ENCODE results near the gene MRPS23. TPM values are rescaled to one million over a fixed set of nuclear protein-coding genes. Genes with fewer than 3 reads are reported as not detected.
A peak's percentile ranks its signal among the peaks of the same experiment; 100 is the strongest.

MRPS23 gene
- polyA plus RNA-seq (2011; rRNA removed) (33.7 and 34.1 TPM in 2 replicates), polyA minus RNA-seq (2011; rRNA and poly(A)+ RNA removed) (18.1 and 25.1 TPM in 2 replicates)

- TF ChIP-seq, protein P1, sequence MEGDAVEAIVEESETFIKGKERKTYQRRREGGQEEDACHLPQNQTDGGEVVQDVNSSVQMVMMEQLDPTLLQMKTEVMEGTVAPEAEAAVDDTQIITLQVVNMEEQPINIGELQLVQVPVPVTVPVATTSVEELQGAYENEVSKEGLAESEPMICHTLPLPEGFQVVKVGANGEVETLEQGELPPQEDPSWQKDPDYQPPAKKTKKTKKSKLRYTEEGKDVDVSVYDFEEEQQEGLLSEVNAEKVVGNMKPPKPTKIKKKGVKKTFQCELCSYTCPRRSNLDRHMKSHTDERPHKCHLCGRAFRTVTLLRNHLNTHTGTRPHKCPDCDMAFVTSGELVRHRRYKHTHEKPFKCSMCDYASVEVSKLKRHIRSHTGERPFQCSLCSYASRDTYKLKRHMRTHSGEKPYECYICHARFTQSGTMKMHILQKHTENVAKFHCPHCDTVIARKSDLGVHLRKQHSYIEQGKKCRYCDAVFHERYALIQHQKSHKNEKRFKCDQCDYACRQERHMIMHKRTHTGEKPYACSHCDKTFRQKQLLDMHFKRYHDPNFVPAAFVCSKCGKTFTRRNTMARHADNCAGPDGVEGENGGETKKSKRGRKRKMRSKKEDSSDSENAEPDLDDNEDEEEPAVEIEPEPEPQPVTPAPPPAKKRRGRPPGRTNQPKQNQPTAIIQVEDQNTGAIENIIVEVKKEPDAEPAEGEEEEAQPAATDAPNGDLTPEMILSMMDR (IDR thresholded peaks at IDR 0.05; ENCODE audit: insufficient read depth, low read depth, low read length), result no peak
- peaks cover 1% of the 10 kb centered on the region for H3K36me3 ChIP-seq (ENCODE audit: control insufficient read depth, insufficient read depth, low read length)
- CTCF ChIA-PET, result interaction anchor here (0.8 to 15.8 kb wide), 11 partner anchors 9 to 262 kb away, joined by 3 to 371 read pairs (median 3); no protein-coding TSS in a partner anchor
- no peaks in the 10 kb centered on the region for H3K27me3 ChIP-seq (ENCODE audit: control insufficient read depth, insufficient read depth, low read length)
- DNase-seq (ENCODE audit: low read depth), result peak; percentile 90
- peak within 1 kb of the TSS; percentile 75 for H3K4me3 ChIP-seq (ENCODE audit: low read depth, low read length)
- POLR2A ChIA-PET, result interaction anchor here (0.6 kb wide), 1 partner anchor 153 kb away, joined by 4 read pairs; no protein-coding TSS in a partner anchor
Measured at GRCh38 chr17:57849874-57850754, at the start of gene MRPS23. MRPS23 (minus strand) TSS chr17:57850044; CDS start chr17:57850010, 34 bp downstream.

GRCh38 chr17:57899391-57899790, 49.5 kb upstream of the MRPS23 start:
- ChIA-PET CTCF (interaction anchor here (0.8 to 1.8 kb wide), 8 partner anchors 9 to 100 kb away, joined by 3 to 5 read pairs (median 3); no protein-coding TSS in a partner anchor), POLR2A (no interaction called here)
- DNase-seq (ENCODE audit: low read depth), result no peak
- Histone ChIP-seq H3K27me3 (ENCODE audit: control insufficient read depth, insufficient read depth, low read length) (no peaks in the 10 kb centered on the region), H3K36me3 (ENCODE audit: control insufficient read depth, insufficient read depth, low read length) (no peaks in the 10 kb centered on the region), H3K4me3 (ENCODE audit: low read depth, low read length) (no peak overlapping the region)
- TF ChIP-seq, protein P1 (IDR thresholded peaks at IDR 0.05; ENCODE audit: insufficient read depth, low read depth, low read length), result no peak

DNA sequence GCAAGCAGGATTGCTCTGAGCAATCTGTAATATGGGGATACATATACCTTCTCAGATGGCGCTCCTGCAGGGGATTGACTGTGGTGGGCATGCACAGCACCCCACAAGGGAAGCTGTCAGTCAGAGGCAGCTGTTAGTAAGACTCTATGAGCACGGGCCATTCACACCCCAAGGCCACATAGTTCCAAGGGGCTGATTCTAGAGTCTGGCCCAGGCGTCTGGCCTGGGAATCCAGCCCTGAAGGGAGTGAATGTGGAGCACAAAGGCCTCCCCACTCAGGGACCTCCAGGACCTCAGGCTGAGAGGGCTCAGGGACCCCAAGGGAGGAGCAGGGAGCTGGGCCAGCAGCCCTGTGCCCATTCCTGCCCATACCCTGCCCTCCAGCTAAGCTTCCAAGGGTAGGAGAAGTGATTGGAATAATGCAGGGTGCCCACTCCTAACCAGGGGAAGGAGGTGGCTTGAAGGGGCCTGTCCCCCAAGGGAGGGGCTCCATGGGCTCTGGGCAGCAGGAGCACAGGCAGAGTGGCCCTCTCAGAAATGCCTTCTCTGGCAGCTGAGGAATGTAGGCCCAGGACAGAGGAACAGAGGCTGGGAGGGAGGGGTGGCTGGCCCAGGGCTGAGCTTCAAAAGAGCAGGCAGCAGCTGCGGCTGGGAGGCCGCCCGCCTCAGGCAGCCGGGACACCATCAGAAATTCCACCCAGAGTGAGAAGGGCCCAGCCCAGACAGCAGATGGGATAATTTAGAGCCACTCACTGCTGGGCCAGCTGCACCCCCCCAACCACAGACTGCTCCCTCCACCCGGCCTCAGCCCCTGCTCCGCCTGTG, 48.9 kb upstream of the MRPS23 start:
- TF ChIP-seq, protein P1 (IDR thresholded peaks at IDR 0.05; ENCODE audit: insufficient read depth, low read depth, low read length), result no peak
- H3K4me3 ChIP-seq (ENCODE audit: low read depth, low read length), result no peak overlapping the region
- H3K36me3 ChIP-seq (ENCODE audit: control insufficient read depth, insufficient read depth, low read length), result no peaks in the 10 kb centered on the region
- H3K27me3 ChIP-seq (ENCODE audit: control insufficient read depth, insufficient read depth, low read length), result no peaks in the 10 kb centered on the region
- ChIA-PET CTCF (interaction anchor here (1.0 to 1.8 kb wide), 7 partner anchors 8 to 95 kb away, joined by 3 to 5 read pairs (median 3); no protein-coding TSS in a partner anchor), POLR2A (no interaction called here)
- no peak for DNase-seq (ENCODE audit: low read depth)

GRCh38 chr17:57895382-57896060, 45.7 kb upstream of the MRPS23 start:
- POLR2A ChIA-PET, result no interaction called here
- H3K27me3 ChIP-seq (ENCODE audit: control insufficient read depth, insufficient read depth, low read length), result no peaks in the 10 kb centered on the region
- no peak for DNase-seq (ENCODE audit: low read depth)
- CTCF ChIA-PET, result interaction anchor here (0.9 to 1.0 kb wide), 2 partner anchors 14 to 104 kb away, joined by 3 read pairs; no protein-coding TSS in a partner anchor
- TF ChIP-seq, protein P1 (IDR thresholded peaks at IDR 0.05; ENCODE audit: insufficient read depth, low read depth, low read length), result no peak
- H3K4me3 ChIP-seq (ENCODE audit: low read depth, low read length), result no peak overlapping the region
- no peaks in the 10 kb centered on the region for H3K36me3 ChIP-seq (ENCODE audit: control insufficient read depth, insufficient read depth, low read length)
